ENCODE data around the gene SERTM1. TPM values are rescaled to one million over a fixed set of nuclear protein-coding genes. Genes with fewer than 3 reads are reported as not detected.

The SERTM1 gene
- not detected in 2 replicates for total RNA-seq (2012; rRNA removed)

- H3K4me1 ChIP-seq (ENCODE audit: control insufficient read depth, insufficient read depth, low read length), result no peaks in the 10 kb centered on the region
- peak within 1 kb of the TSS; percentile 19 for H3K4me3 ChIP-seq (ENCODE audit: low read length)
- peak within 1 kb of the TSS; percentile 53 for H3K4me2 ChIP-seq (ENCODE audit: low read length)
- no peak within 1 kb of the TSS for H3K9ac ChIP-seq (ENCODE audit: low read depth, low read length)
- H3K36me3 ChIP-seq (ENCODE audit: insufficient read depth, low read length), result no peaks in the 10 kb centered on the region
- H3K27me3 ChIP-seq (ENCODE audit: control insufficient read depth, insufficient read depth, low read length), result peaks cover 52% of the 10 kb centered on the region
- no peaks in the 10 kb centered on the region for H3K9me3 ChIP-seq (replicated peaks; ENCODE audit: low read length)
Measured at GRCh38 chr13:36673838-36674326, at the start of gene SERTM1. SERTM1 (plus strand) TSS chr13:36674020; CDS start chr13:36695079, 21,059 bp downstream.

DNA sequence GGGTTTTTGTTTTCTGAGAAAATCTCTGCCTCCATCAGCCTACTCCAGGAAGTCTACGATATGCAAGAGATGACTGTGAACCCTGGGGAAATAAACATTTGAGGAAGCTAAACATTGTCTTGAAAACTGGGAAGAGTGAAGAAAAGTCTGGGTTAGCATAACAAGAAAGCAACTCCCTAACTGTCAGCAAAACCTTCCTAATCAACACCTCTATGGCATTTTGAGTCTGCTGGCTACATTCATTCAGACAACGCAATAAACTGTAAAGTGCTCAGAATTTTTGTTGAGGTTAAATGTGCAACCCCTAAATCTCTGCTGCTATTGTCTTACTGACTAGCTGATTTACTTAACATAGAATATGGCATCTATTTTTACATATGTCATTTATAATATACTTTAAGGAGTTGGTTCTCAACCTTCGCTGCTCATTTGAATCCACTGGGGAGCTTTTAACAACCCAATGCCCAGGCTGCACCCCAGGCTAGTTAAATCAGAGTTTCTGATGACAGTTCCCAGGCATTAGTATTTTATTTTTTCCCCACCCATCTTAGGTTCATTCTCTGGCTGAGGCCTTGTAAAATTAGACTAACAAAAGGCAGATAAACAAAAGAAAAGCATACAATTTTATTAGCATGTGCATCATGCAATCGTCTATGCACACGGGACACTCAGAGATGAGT is 45.3 kb upstream of the SERTM1 start:
- Histone ChIP-seq H3K4me3 (ENCODE audit: low read length) (no peak overlapping the region), H3K4me2 (ENCODE audit: low read length) (no peak overlapping the region), H3K4me1 (ENCODE audit: control insufficient read depth, insufficient read depth, low read length) (no peaks in the 10 kb centered on the region), H3K9me3 (replicated peaks; ENCODE audit: low read length) (no peaks in the 10 kb centered on the region), H3K9ac (ENCODE audit: low read depth, low read length) (no peak overlapping the region), H3K36me3 (ENCODE audit: insufficient read depth, low read length) (no peaks in the 10 kb centered on the region), H3K27me3 (ENCODE audit: control insufficient read depth, insufficient read depth, low read length) (no peaks in the 10 kb centered on the region)

- no peak overlapping the region for H3K4me3 ChIP-seq (ENCODE audit: low read length)
- no peak overlapping the region for H3K9ac ChIP-seq (ENCODE audit: low read depth, low read length)
- H3K9me3 ChIP-seq (replicated peaks; ENCODE audit: low read length), result no peaks in the 10 kb centered on the region
- H3K36me3 ChIP-seq (ENCODE audit: insufficient read depth, low read length), result no peaks in the 10 kb centered on the region
- H3K27me3 ChIP-seq (ENCODE audit: control insufficient read depth, insufficient read depth, low read length), result no peaks in the 10 kb centered on the region
- no peak overlapping the region for H3K4me2 ChIP-seq (ENCODE audit: low read length)
- no peaks in the 10 kb centered on the region for H3K4me1 ChIP-seq (ENCODE audit: control insufficient read depth, insufficient read depth, low read length)
Measured at GRCh38 chr13:36629057-36629385, 44.8 kb upstream of the SERTM1 start.

GRCh38 chr13:36630181-36630803 is 43.5 kb upstream of the SERTM1 start:
- H3K36me3 ChIP-seq (ENCODE audit: insufficient read depth, low read length), result no peaks in the 10 kb centered on the region
- H3K9me3 ChIP-seq (replicated peaks; ENCODE audit: low read length), result no peaks in the 10 kb centered on the region
- no peaks in the 10 kb centered on the region for H3K27me3 ChIP-seq (ENCODE audit: control insufficient read depth, insufficient read depth, low read length)
- no peak overlapping the region for H3K4me3 ChIP-seq (ENCODE audit: low read length)
- H3K9ac ChIP-seq (ENCODE audit: low read depth, low read length), result no peak overlapping the region
- no peaks in the 10 kb centered on the region for H3K4me1 ChIP-seq (ENCODE audit: control insufficient read depth, insufficient read depth, low read length)
- no peak overlapping the region for H3K4me2 ChIP-seq (ENCODE audit: low read length)

DNA sequence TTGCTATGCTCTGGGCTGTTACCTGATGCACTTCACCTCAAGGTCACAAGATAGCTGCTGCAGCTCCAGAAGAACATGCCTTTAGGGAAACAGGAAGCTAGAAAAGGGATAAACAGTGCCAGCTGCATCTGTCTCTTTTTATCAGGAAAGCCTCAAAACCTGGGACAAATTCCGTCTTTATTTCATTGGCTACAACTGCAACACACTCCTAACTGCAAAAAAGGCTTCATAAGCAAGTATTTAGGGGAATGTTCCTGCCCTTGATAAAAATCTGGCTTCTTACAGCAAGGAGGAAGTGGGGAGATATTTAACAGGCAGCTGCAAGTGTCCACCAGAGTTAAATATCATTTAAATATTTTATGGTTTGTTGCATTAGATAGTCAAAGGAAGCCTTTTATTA is 34.2 kb upstream of the SERTM1 start:
- Histone ChIP-seq H3K4me1 (ENCODE audit: control insufficient read depth, insufficient read depth, low read length) (no peaks in the 10 kb centered on the region), H3K27me3 (ENCODE audit: control insufficient read depth, insufficient read depth, low read length) (no peaks in the 10 kb centered on the region), H3K36me3 (ENCODE audit: insufficient read depth, low read length) (no peaks in the 10 kb centered on the region), H3K4me3 (ENCODE audit: low read length) (no peak overlapping the region), H3K4me2 (ENCODE audit: low read length) (no peak overlapping the region), H3K9ac (ENCODE audit: low read depth, low read length) (no peak overlapping the region), H3K9me3 (replicated peaks; ENCODE audit: low read length) (no peaks in the 10 kb centered on the region)

GRCh38 chr13:36650611-36651010 is 23.2 kb upstream of the SERTM1 start:
- H3K27me3 ChIP-seq (ENCODE audit: control insufficient read depth, insufficient read depth, low read length), result no peaks in the 10 kb centered on the region
- no peaks in the 10 kb centered on the region for H3K9me3 ChIP-seq (replicated peaks; ENCODE audit: low read length)
- H3K4me2 ChIP-seq (ENCODE audit: low read length), result no peak overlapping the region
- H3K9ac ChIP-seq (ENCODE audit: low read depth, low read length), result no peak overlapping the region
- H3K4me1 ChIP-seq (ENCODE audit: control insufficient read depth, insufficient read depth, low read length), result no peaks in the 10 kb centered on the region
- H3K36me3 ChIP-seq (ENCODE audit: insufficient read depth, low read length), result no peaks in the 10 kb centered on the region
- no peak overlapping the region for H3K4me3 ChIP-seq (ENCODE audit: low read length)

DNA sequence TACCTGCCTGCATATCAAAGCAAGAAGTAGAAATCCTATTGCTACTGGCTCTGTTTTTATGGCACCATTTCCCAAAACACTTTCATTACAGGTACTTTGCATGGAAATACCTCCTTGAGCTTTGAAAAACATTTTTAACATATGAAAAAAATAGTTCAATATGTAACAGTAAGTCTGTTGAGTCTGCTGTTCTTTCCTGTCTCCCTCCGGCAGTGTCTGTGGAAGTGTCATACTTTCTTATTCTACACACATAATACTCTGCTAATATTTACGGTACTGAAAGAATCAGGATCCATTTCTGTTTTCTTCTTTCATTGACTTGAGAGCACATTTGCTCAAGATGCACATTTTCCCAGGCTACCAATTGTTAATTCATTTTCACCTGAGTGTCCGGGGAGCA is 8.2 kb upstream of the SERTM1 start:
- no peaks in the 10 kb centered on the region for H3K36me3 ChIP-seq (ENCODE audit: insufficient read depth, low read length)
- no peaks in the 10 kb centered on the region for H3K4me1 ChIP-seq (ENCODE audit: control insufficient read depth, insufficient read depth, low read length)
- no peak overlapping the region for H3K4me2 ChIP-seq (ENCODE audit: low read length)
- H3K4me3 ChIP-seq (ENCODE audit: low read length), result no peak overlapping the region
- no peaks in the 10 kb centered on the region for H3K9me3 ChIP-seq (replicated peaks; ENCODE audit: low read length)
- no peak overlapping the region for H3K9ac ChIP-seq (ENCODE audit: low read depth, low read length)
- H3K27me3 ChIP-seq (ENCODE audit: control insufficient read depth, insufficient read depth, low read length), result peaks cover 13% of the 10 kb centered on the region

DNA sequence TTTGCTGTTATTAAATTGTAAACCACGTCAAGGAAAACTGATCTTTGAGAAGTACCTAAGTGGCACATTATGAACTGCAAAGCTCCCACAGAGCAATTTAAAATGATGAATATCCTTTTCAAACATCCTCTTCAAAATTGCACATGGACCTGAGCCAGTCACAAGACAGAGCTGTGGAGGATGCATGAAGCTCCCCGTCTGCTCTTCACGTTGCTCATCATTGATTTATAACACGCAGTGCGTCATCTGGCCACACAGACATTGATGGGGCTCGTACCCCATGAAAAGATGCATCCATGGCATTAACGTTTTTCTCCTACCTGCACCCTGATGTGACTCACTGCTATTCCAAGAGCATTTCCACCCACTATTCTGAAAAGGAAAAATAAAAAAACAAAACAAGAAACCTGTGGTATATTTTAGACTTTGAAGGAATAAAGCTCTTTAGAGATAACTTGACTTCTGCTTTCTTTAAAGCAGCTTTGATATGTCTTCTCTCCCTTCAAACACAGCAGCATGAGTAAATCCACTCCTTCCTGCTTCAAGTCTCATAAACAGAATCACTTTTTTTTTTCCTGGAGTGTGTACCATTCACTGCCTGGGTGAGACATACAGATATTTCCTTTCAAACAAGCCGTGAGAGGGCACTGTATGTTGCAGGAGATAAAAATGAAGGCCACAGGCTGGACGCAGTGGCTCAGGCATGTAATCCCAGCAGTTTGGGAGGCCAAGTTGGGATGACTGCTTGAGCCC is 7.2 kb upstream of the SERTM1 start:
- Histone ChIP-seq H3K4me2 (ENCODE audit: low read length) (no peak overlapping the region), H3K4me3 (ENCODE audit: low read length) (no peak overlapping the region), H3K36me3 (ENCODE audit: insufficient read depth, low read length) (no peaks in the 10 kb centered on the region), H3K9me3 (replicated peaks; ENCODE audit: low read length) (no peaks in the 10 kb centered on the region), H3K9ac (ENCODE audit: low read depth, low read length) (no peak overlapping the region), H3K27me3 (ENCODE audit: control insufficient read depth, insufficient read depth, low read length) (peaks cover 16% of the 10 kb centered on the region), H3K4me1 (ENCODE audit: control insufficient read depth, insufficient read depth, low read length) (no peaks in the 10 kb centered on the region)

- Histone ChIP-seq H3K9me3 (replicated peaks; ENCODE audit: low read length) (no peaks in the 10 kb centered on the region), H3K27me3 (ENCODE audit: control insufficient read depth, insufficient read depth, low read length) (peaks cover 26% of the 10 kb centered on the region), H3K9ac (ENCODE audit: low read depth, low read length) (no peak overlapping the region), H3K36me3 (ENCODE audit: insufficient read depth, low read length) (no peaks in the 10 kb centered on the region), H3K4me2 (ENCODE audit: low read length) (no peak overlapping the region), H3K4me1 (ENCODE audit: control insufficient read depth, insufficient read depth, low read length) (no peaks in the 10 kb centered on the region), H3K4me3 (ENCODE audit: low read length) (no peak overlapping the region)
Measured at GRCh38 chr13:36668316-36668715, 5.5 kb upstream of the SERTM1 start.

DNA sequence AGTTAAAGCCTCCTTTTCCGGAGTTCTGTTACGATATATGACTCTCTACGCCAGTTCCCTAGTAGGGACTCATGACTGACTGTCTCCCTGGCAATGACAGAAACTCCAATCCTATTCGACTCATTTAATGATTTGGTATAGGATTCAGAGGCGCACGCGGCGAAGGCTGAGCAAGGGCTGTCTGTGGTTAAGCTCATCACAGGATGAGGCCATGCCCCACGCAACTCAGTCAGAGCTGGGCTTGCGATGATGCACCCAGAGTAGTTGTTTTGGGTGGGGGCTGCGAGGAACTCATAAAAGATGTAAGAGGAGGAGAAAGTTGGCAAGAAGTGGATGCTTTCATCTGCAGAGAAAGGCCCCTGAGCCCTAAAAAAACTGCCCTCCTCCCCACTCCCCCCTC is 468 bp upstream of the SERTM1 start:
- Histone ChIP-seq H3K9me3 (replicated peaks; ENCODE audit: low read length) (no peaks in the 10 kb centered on the region), H3K36me3 (ENCODE audit: insufficient read depth, low read length) (no peaks in the 10 kb centered on the region), H3K27me3 (ENCODE audit: control insufficient read depth, insufficient read depth, low read length) (peaks cover 55% of the 10 kb centered on the region), H3K4me3 (ENCODE audit: low read length) (no peak overlapping the region), H3K4me2 (ENCODE audit: low read length) (no peak overlapping the region), H3K9ac (ENCODE audit: low read depth, low read length) (no peak overlapping the region), H3K4me1 (ENCODE audit: control insufficient read depth, insufficient read depth, low read length) (no peaks in the 10 kb centered on the region)

GRCh38 chr13:36674337-36675212 is 755 bp downstream of the SERTM1 start:
- H3K4me1 ChIP-seq (ENCODE audit: control insufficient read depth, insufficient read depth, low read length), result no peaks in the 10 kb centered on the region
- H3K36me3 ChIP-seq (ENCODE audit: insufficient read depth, low read length), result no peaks in the 10 kb centered on the region
- no peak overlapping the region for H3K9ac ChIP-seq (ENCODE audit: low read depth, low read length)
- no peaks in the 10 kb centered on the region for H3K9me3 ChIP-seq (replicated peaks; ENCODE audit: low read length)
- peak overlapping the region; percentile 53 for H3K4me2 ChIP-seq (ENCODE audit: low read length)
- H3K4me3 ChIP-seq (ENCODE audit: low read length), result peak overlapping the region; percentile 19
- H3K27me3 ChIP-seq (ENCODE audit: control insufficient read depth, insufficient read depth, low read length), result peaks cover 49% of the 10 kb centered on the region

All from skeletal muscle satellite cell (primary cell).